ENCODE measurements around the gene TRAPPC14.

The TRAPPC14 gene

DNA sequence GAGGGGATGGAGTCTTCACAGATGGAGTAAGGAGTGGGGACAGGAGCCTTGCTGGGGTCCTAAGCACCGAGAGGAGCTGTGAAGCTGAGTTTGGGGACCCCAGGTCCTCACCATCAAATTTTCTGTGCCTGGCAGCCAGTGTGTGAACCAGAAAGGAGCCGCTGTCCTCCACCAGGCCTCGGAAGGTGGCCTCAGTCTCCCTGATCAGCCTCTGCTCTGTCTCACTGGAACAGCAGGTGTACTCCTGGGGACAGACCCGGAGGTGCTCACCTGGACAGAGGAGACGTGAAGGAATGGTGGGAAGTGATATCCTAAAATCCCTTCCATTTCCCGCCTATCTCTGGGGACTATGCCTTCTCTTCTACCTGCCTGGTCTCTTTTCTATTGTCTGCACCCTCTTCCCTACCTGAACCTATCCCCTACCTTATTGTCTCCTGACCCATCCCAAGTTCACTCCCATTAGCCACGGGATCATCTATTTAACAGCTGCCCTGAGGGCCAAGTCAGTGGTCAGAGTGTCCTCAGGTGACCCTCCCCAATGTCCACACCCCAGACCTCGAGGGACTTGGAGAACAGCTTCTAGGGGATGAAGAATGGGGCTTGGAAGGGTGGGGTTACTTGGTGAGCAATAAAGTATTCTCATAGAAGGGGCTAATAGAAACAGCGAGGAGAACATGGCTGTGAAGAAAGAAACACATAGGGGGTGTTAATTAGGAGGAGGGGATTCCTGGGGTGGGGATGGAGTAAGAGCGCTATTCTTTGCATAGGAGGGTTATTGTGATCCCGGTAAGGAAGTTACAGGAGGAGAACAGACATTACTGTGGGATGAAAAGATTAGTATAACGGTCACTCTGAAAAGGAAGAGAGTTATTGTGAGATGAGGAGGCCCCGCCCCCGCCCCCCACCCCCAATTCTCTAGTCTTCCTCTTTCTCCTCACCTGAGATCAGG, 17.8 kb upstream of the TRAPPC14 start:
- no peak for DNase-seq (ENCODE audit: extremely low read depth, low read depth)
- H3K4me3 ChIP-seq (replicated peaks; ENCODE audit: low read depth, low read length), result peak overlapping the region; percentile 67
- TF ChIP-seq, protein P1, sequence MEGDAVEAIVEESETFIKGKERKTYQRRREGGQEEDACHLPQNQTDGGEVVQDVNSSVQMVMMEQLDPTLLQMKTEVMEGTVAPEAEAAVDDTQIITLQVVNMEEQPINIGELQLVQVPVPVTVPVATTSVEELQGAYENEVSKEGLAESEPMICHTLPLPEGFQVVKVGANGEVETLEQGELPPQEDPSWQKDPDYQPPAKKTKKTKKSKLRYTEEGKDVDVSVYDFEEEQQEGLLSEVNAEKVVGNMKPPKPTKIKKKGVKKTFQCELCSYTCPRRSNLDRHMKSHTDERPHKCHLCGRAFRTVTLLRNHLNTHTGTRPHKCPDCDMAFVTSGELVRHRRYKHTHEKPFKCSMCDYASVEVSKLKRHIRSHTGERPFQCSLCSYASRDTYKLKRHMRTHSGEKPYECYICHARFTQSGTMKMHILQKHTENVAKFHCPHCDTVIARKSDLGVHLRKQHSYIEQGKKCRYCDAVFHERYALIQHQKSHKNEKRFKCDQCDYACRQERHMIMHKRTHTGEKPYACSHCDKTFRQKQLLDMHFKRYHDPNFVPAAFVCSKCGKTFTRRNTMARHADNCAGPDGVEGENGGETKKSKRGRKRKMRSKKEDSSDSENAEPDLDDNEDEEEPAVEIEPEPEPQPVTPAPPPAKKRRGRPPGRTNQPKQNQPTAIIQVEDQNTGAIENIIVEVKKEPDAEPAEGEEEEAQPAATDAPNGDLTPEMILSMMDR (IDR thresholded peaks at IDR 0.05; ENCODE audit: low read depth, low read length, missing control alignments), result no peak

DNA sequence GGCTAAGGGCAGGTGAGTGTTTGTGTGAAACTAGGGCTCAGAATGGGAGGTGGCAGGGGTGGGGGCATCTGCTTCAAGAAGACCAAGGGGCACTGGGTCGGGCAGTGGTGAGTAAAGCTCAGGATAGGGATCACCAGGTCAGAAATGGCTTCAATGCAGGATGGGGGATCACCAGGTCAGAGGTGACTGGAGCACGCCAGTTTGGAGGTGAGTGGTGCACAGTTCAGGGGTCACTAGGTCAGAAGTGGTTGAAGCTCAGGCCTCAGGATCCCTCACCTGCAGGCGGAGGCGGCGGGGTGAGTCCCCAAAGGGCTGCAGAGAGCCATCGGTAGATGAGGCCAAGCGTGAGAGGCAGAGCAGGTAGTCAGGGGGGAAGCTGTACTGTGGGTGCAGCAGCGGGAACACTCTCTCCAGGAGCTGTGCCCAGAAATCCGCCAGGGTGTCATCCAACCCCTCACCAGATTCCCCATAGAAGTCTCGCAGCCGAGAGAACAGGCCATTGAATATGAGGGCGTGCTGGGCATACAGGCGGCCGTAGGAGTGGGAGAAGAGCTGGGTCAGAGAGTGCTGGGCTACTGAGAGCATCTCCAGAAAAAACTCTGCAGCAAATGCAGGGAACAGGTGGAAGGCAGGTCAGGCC, 16.9 kb upstream of the TRAPPC14 start:
- no peak overlapping the region for H3K4me3 ChIP-seq (replicated peaks; ENCODE audit: low read depth, low read length)
- TF ChIP-seq, protein P1 (IDR thresholded peaks at IDR 0.05; ENCODE audit: low read depth, low read length, missing control alignments), result no peak
- DNase-seq (ENCODE audit: extremely low read depth, low read depth), result no peak

DNA sequence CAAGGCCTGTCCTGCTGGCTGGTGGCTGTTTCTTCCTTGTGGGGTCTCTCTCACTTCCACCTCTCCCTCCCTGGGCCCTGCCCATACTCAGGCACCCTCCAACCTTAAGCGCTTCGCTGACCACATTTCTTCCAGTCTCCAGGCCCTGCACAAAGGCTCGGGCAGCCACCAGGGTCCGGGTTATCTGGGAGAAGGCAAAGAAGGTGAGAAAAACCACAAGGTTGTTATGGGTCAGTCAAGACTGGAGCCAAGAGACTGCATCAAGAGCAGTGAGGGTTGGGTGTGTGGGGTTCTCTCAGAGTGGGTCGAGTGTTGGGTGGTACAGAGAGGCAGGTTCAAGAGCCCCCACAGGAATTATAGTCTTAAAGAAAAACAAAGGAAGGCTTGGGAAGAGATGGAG, 16.1 kb upstream of the TRAPPC14 start:
- no peak overlapping the region for H3K4me3 ChIP-seq (replicated peaks; ENCODE audit: low read depth, low read length)
- DNase-seq (ENCODE audit: extremely low read depth, low read depth), result no peak
- TF ChIP-seq, protein P1 (IDR thresholded peaks at IDR 0.05; ENCODE audit: low read depth, low read length, missing control alignments), result no peak

DNA sequence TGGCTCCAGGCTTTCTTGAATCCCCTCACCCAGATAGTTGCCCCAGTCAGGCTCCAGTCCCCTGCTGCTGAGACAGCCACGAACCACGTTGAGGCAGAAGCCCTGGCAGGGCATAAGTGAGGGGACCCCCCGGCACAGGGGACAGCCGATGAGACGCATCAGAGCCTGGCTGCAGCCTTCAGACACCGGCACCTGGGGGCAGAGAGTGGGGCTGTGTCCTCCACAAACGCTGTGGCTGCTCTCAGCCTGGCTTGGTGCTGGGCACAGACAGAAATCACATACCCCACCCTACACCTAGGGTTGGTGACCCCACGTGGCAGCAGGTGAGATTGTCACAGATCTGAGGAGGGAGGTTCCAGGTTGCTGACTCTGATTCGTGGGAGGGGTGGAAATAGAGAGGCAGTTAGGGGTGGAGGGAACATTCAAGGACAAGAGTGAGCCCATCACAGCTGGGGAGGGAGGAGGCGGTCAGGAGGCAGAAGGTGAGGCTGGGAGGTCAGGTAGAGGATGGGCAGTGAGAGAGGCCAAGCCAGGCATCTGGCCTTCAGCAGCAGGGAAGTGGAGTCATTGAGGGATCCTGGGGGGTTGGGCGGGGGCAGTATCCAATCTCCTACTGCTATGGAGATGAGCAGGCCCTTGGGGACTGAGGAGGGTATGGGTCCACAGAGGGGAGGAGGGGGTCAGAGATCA, 15.4 kb upstream of the TRAPPC14 start:
- TF ChIP-seq, protein P1 (IDR thresholded peaks at IDR 0.05; ENCODE audit: low read depth, low read length, missing control alignments), result no peak
- no peak for DNase-seq (ENCODE audit: extremely low read depth, low read depth)
- no peak overlapping the region for H3K4me3 ChIP-seq (replicated peaks; ENCODE audit: low read depth, low read length)

DNA sequence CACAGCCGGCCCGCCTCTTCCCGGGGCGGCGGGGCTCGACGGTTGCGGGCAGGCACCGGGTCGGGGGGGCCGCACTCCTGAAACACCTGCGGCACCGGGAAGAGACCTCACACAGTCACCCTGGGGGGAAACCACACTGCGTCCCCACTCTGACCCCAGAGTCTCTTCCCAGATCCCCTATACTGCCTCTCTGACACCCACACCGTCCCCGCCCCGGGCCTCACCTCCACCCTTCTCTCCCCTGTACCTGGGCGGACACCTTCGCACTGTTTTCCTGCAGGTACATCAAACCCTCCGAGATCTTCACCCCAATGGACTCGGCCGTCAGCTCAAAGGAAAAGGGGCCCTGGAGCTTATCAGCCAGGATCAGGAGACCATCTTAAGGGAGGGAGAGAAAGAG, 13.3 kb upstream of the TRAPPC14 start:
- H3K4me3 ChIP-seq (replicated peaks; ENCODE audit: low read depth, low read length), result no peak overlapping the region
- DNase-seq (ENCODE audit: extremely low read depth, low read depth), result no peak
- TF ChIP-seq, protein P1 (IDR thresholded peaks at IDR 0.05; ENCODE audit: low read depth, low read length, missing control alignments), result no peak

DNA sequence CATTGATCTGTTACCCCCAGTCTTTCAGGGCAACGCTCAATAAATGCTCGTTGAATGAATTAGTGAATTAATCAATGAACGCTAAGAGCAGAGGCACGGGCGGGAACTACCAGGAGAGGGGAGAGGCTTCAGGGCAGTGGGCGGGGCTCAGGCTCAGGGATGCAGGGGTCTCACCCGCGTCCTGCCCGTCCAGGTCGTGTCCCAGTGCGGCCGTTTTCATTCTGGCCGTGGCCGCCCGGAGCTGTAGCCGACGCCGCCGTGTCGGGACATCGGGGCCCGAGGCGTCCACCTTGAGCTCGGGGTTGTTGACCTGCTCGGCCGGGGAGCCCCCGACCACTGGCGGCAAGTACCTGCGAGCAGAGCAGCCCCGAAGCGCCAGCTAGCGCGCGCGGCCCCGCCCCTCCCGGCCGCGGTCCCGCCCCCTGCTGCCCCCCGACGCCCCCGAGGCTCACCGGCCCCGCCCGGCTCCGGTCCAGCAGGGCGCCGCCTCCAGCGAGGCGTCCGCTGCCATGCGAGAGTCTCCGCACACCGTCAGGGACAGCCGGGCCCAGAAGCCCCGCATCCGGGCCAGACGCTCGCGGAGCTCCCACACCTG, 12.7 kb upstream of the TRAPPC14 start:
- TF ChIP-seq, protein P1 (IDR thresholded peaks at IDR 0.05; ENCODE audit: low read depth, low read length, missing control alignments), result no peak
- DNase-seq (ENCODE audit: extremely low read depth, low read depth), result no peak
- no peak overlapping the region for H3K4me3 ChIP-seq (replicated peaks; ENCODE audit: low read depth, low read length)
